Lung (tissue), 16 donors: ENCODE measurements around the gene CEP76. TPM values are rescaled to one million over a fixed set of nuclear protein-coding genes. Genes with fewer than 3 reads are reported as not detected.

ENCODE experiments used
- ATAC-seq: fragments of 200-7000 bp; cut with Tn5 transposase; one replicate; pipeline ENCODE4 v1.9.1; 2020; ENCODE audit warnings: moderate number of reproducible peaks; ENCODE audit not compliant: insufficient read depth, low FRiP score
- DNase-seq, 3 donors: peaks; one replicate each; pipeline ENCODE4 v3.0.0-alpha.2; 2013 to 2017
- H3K27ac ChIP-seq, 2 donors: one replicate each; pipeline ENCODE4 v1.5.1; 2013; ENCODE audit warnings: mild to moderate bottlenecking in 2 of 2, moderate library complexity in 2 of 2, control low read depth in 1 of 2, inconsistent platforms in 1 of 2, low read depth in 1 of 2, low read length in 1 of 2
- H3K27me3 ChIP-seq, 3 donors: one replicate each; pipeline ENCODE4 v1.5.1; 2013; ENCODE audit warnings: low read length in 2 of 3; ENCODE audit not compliant: control insufficient read depth in 3 of 3, insufficient read depth in 3 of 3
- H3K36me3 ChIP-seq, 4 donors: one replicate each; pipeline ENCODE4 v1.5.1; 2013; ENCODE audit warnings: low read length in 4 of 4, mild to moderate bottlenecking in 1 of 4, moderate library complexity in 1 of 4; ENCODE audit not compliant: control insufficient read depth in 4 of 4, insufficient read depth in 4 of 4
- H3K4me1 ChIP-seq, 5 donors: one replicate each; pipeline ENCODE4 v1.5.1; 2013; ENCODE audit warnings: low read length in 5 of 5, mild to moderate bottlenecking in 2 of 5, moderate library complexity in 1 of 5; ENCODE audit not compliant: control insufficient read depth in 5 of 5, insufficient read depth in 5 of 5
- H3K4me3 ChIP-seq: one replicate; pipeline ENCODE4 v1.5.1; 2013; ENCODE audit warnings: mild to moderate bottlenecking, control low read depth, moderate library complexity
- H3K9ac ChIP-seq, 2 donors: one replicate each; pipeline ENCODE4 v1.5.1; 2013; ENCODE audit warnings: low read length in 2 of 2, control low read depth in 1 of 2; ENCODE audit not compliant: insufficient read depth in 1 of 2
- H3K9me3 ChIP-seq, 4 donors: one replicate each; pipeline ENCODE4 v1.5.1; 2013; ENCODE audit warnings: low read length in 3 of 4, mild to moderate bottlenecking in 1 of 4, moderate library complexity in 1 of 4; ENCODE audit not compliant: control insufficient read depth in 4 of 4, insufficient read depth in 3 of 4
- WGBS, 2 donors: extraction: QIAGEN DNeasy Blood & Tissue Kit; methylation state at CpG; one replicate each; pipeline ENCODE4 v1.1.7; 2013; 5-methylcytosine and 5-hydroxymethylcytosine counted together
- long read RNA-seq, 5 donors: transcript quantifications; one replicate each; lab custom pipeline, GENCODE V29; 2026
- polyA plus RNA-seq, 2 donors: library from polyadenylated mRNA; stranded (reverse); fragments of 200-250 nt; gene quantifications; one replicate each; pipeline ENCODE4 v1.2.1, GENCODE V29; 2013
- total RNA-seq, 2 donors: library from RNA; depleted of rRNA in 1 of 2; stranded (reverse); fragments of >200 nt in 1 of 2; gene quantifications; one replicate each; pipeline ENCODE4 v1.2.1, GENCODE V29; 2014 to 2021
- TF ChIP-seq, protein P1 (sequence below): IDR thresholded peaks from 2 replicates; pipeline ENCODE4 v1.5.1; 2012; ENCODE audit warnings: mild to moderate bottlenecking; ENCODE audit errors: control extremely low read depth, extremely low read depth
- donor health status: control.
- donor health status: control.
- donor health status: Bipolar disorder and iron deficiency.
- donor health status: healthy.
- donor health status: DM: yes; HTN: yes; CAD: no.

CEP76 gene, protein sequence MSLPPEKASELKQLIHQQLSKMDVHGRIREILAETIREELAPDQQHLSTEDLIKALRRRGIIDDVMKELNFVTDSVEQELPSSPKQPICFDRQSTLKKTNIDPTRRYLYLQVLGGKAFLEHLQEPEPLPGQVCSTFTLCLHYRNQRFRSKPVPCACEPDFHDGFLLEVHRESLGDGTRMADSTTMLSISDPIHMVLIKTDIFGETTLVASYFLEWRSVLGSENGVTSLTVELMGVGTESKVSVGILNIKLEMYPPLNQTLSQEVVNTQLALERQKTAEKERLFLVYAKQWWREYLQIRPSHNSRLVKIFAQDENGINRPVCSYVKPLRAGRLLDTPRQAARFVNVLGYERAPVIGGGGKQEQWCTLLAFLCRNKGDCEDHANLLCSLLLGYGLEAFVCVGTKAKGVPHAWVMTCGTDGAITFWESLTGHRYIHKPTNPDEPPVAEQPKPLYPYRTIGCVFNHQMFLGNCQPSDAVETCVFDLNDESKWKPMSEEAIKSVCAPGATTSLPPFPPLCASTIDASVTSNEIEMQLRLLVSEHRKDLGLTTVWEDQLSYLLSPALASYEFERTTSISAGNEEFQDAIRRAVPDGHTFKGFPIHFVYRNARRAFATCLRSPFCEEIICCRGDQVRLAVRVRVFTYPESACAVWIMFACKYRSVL
- total RNA-seq (10 to 100 TPM in 1 of 2 donors, 1 to 10 TPM in 1; 4.4 to 10.4 TPM), polyA plus RNA-seq (1 to 10 TPM; 3.0 to 3.5 TPM)
- long read RNA-seq, donor 1, partial matches to known transcripts, result 65 of 133 reads
- long read RNA-seq, donor 1, other reads (novel, unspliced or antisense), result 68 of 133 reads
- long read RNA-seq, donor 2, result 0 reads
- long read RNA-seq, donor 3, partial matches to known transcripts, result 0 of 1 reads
- long read RNA-seq, donor 3, other reads (novel, unspliced or antisense), result 0 of 1 reads
- long read RNA-seq, donor 4, result 0 reads
- long read RNA-seq, donor 5, result 0 reads

GRCh38 chr18:12702221-12703095 is at the start of gene CEP76, which contains the start of gene PSMG2:
Gene CEP76 (minus strand): TSS chr18:12702723. CDS start chr18:12702548, 175 bp downstream.
Gene PSMG2 (plus strand): TSS chr18:12703042. CDS start chr18:12703108, 66 bp downstream.
- ATAC-seq (peak; percentile 95), DNase-seq (peak; percentile 93)
- Histone ChIP-seq H3K9ac (peak within 1 kb of the TSS; percentile 84 to 96), H3K4me1 (peaks cover 0 to 24% (median 10%) of the 10 kb centered on the region in 5 donors), H3K27me3 (no peaks in the 10 kb centered on the region), H3K4me3 (peak within 1 kb of the TSS; percentile 93), H3K36me3 (peaks cover 1 to 8% (median 7%) of the 10 kb centered on the region in 4 donors), H3K9me3 (no peaks in the 10 kb centered on the region), H3K27ac (peak within 1 kb of the TSS; percentile 96 to 100)
- TF ChIP-seq, protein P1, sequence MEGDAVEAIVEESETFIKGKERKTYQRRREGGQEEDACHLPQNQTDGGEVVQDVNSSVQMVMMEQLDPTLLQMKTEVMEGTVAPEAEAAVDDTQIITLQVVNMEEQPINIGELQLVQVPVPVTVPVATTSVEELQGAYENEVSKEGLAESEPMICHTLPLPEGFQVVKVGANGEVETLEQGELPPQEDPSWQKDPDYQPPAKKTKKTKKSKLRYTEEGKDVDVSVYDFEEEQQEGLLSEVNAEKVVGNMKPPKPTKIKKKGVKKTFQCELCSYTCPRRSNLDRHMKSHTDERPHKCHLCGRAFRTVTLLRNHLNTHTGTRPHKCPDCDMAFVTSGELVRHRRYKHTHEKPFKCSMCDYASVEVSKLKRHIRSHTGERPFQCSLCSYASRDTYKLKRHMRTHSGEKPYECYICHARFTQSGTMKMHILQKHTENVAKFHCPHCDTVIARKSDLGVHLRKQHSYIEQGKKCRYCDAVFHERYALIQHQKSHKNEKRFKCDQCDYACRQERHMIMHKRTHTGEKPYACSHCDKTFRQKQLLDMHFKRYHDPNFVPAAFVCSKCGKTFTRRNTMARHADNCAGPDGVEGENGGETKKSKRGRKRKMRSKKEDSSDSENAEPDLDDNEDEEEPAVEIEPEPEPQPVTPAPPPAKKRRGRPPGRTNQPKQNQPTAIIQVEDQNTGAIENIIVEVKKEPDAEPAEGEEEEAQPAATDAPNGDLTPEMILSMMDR, result no peak
- WGBS, 2 donors, result 0% methylated on average over 74 to 89 of the region's 89 CpGs

- no peak for ATAC-seq
- Histone ChIP-seq H3K36me3 (no peaks in the 10 kb centered on the region), H3K9ac (no peak overlapping the region), H3K27ac (no peak overlapping the region), H3K4me1 (no peaks in the 10 kb centered on the region), H3K4me3 (no peak overlapping the region), H3K27me3 (no peaks in the 10 kb centered on the region), H3K9me3 (no peaks in the 10 kb centered on the region)
- TF ChIP-seq, protein P1, result no peak
- WGBS, 2 donors, result 75 to 85% methylated on average over 4 of the region's 4 CpGs
- no peak for DNase-seq
These were observed 49.4 kb upstream of the CEP76 start for GRCh38 chr18:12751891-12752290.

DNA sequence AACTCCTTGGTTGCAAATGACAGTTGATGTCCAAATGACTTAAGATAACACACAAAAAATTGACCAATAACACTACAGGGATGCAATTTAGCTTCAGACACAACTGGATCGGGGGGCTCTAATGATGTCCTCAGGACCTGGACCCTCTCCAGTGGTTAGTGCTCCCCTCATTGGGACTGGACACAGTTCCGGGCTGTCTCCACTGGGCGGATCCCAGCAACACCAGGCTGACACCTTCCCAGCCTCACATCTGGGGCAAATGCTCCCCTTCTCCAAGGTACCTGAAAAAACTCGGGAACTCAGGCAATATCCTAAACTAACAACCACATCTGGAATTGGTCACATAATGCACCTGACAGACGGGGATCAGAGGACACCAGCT is 49.0 kb upstream of the CEP76 start:
- H3K36me3 ChIP-seq, result no peaks in the 10 kb centered on the region
- TF ChIP-seq, protein P1, result no peak
- no peak overlapping the region for H3K27ac ChIP-seq
- ATAC-seq (no peak), DNase-seq (no peak)
- no peak overlapping the region for H3K4me3 ChIP-seq
- H3K27me3 ChIP-seq, result no peaks in the 10 kb centered on the region
- H3K9ac ChIP-seq, result no peak overlapping the region
- H3K4me1 ChIP-seq, result no peaks in the 10 kb centered on the region
- 90 to 95% methylated on average over 5 of the region's 5 CpGs for WGBS, 2 donors
- H3K9me3 ChIP-seq, result no peaks in the 10 kb centered on the region
